Esophagus squamous epithelium (tissue), 4 donors: ENCODE measurements around the gene ARFRP1.

Experiments used
- POLR2A ChIP-seq, 4 donors: fragments of 450-650 bp; IDR thresholded peaks; one replicate each; pipeline ENCODE4 v1.6.1; 2017; ENCODE audit warnings: antibody characterized with exemption in 4 of 4, mild to moderate bottlenecking in 4 of 4, moderate library complexity in 3 of 4
- TF ChIP-seq, protein P1 (sequence below), 6 experiments: fragments of 450-650 bp in 4 of 6; fragments of 200-600 bp in 2 of 6; sonication (generic) in 2 of 6; IDR thresholded peaks; one replicate each; pipeline ENCODE4 v1.5.1; 2016 to 2019; ENCODE audit warnings: antibody characterized with exemption in 6 of 6, mild to moderate bottlenecking in 4 of 6, moderate library complexity in 4 of 6

DNA sequence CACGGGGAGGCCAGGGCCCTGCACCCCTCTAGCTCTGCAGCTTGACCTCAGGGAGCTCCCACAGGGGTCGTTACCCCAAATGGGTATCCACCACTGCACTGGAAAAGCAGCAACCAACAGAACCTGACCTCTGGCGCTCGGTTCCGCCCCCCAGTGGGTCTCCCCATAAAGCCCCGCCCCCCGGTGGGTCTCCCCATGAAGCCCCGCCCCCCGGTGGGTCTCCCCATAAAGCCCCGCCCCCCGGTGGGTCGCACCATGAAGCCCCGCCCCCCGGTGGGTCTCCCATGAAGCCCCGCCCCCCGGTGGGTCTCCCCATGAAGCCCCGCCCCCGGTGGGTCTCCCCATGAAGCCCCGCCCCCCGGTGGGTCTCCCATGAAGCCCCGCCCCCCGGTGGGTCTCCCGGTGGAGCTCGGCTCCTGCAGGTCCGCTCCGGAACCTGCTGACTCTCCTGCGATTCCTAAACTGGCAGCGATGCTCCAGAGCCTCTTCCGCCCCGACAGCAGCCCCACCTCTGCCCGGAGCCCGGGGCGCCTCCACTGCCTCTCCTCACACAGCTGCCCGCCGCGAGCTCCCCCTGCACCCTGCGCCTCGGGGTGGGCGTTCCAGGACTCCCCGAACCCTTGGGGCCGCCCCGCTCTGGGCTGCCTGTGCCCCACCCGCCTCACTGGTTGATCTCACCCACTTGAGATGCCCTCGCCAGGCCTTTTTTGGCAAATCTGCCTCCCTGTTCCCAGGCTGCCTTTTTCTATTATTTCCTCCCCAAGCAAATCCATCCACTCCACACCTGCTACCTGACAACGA, 43.9 kb upstream of the ARFRP1 start:
- TF ChIP-seq, protein P1, sequence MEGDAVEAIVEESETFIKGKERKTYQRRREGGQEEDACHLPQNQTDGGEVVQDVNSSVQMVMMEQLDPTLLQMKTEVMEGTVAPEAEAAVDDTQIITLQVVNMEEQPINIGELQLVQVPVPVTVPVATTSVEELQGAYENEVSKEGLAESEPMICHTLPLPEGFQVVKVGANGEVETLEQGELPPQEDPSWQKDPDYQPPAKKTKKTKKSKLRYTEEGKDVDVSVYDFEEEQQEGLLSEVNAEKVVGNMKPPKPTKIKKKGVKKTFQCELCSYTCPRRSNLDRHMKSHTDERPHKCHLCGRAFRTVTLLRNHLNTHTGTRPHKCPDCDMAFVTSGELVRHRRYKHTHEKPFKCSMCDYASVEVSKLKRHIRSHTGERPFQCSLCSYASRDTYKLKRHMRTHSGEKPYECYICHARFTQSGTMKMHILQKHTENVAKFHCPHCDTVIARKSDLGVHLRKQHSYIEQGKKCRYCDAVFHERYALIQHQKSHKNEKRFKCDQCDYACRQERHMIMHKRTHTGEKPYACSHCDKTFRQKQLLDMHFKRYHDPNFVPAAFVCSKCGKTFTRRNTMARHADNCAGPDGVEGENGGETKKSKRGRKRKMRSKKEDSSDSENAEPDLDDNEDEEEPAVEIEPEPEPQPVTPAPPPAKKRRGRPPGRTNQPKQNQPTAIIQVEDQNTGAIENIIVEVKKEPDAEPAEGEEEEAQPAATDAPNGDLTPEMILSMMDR (IDR thresholded peaks at IDR 0.05): no peak
- TF ChIP-seq POLR2A (IDR thresholded peaks at IDR 0.05): no peak
